Spleen (tissue), 7 donors: ENCODE results near the gene SEC22A.

Source experiments
- POLR2A ChIP-seq, 3 donors: fragments of 450-650 bp; IDR thresholded peaks; one replicate each; pipeline ENCODE4 v1.5.1; 2017; ENCODE audit warnings: antibody characterized with exemption in 3 of 3, mild to moderate bottlenecking in 1 of 3
- POLR2AphosphoS5 ChIP-seq, 3 donors: sonication (generic); formaldehyde crosslinking; IDR thresholded peaks; one replicate each; pipeline ENCODE4 v1.5.1; 2017; ENCODE audit warnings: antibody characterized with exemption in 3 of 3
- TF ChIP-seq, protein P1 (sequence below), 11 experiments: fragments of 200-600 bp in 7 of 11; fragments of 450-650 bp in 4 of 11; sonication (generic) in 4 of 11; IDR thresholded peaks in 8 of 11; conservative IDR thresholded peaks in 3 of 11; 1 replicate in 7 of 11; 2 replicates in 4 of 11; pipeline versions ENCODE4 v1.4.0 to v1.8.0; 2016 to 2021; ENCODE audit warnings: antibody characterized with exemption in 11 of 11, inconsistent platforms in 4 of 11, mild to moderate bottlenecking in 1 of 11
- donor health status: DM: no; HTN: no; CAD: no; lungs with moderate emphysema.
- donor health status: DM: no; HTN: no; CAD: no.
- donor health status: DM: no; HTN: no; CAD: no.

DNA sequence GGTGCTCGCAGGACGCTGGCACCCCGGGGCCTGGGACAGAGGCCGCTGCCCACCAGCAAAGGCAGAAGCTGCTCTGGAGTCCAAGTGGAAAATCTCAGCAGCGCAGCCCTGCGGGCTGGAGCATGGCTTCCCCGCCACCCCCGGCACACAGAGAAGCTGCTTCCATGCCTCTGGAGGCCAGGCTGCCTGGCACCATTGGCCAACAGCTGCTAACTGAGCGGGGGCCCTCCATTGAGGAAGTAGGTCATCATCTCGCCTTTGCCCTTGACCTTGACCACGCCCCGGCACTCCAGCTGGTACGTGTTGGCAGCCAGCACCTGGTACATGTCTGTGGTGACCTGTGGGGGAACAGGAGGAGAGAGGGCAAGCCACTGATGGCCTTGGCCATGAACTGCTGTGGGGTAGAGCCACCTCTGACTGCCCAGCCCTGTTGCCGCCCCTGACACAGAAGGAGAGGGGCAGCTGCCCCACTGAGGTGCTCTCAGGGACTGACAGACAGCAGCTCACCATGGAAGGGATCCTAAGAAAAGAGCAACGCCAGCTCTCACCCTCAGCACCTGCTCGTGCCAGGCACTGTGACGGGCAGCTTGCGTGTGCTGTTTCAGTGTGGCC is 82.8 kb downstream of the SEC22A start:
- TF ChIP-seq, protein P1, sequence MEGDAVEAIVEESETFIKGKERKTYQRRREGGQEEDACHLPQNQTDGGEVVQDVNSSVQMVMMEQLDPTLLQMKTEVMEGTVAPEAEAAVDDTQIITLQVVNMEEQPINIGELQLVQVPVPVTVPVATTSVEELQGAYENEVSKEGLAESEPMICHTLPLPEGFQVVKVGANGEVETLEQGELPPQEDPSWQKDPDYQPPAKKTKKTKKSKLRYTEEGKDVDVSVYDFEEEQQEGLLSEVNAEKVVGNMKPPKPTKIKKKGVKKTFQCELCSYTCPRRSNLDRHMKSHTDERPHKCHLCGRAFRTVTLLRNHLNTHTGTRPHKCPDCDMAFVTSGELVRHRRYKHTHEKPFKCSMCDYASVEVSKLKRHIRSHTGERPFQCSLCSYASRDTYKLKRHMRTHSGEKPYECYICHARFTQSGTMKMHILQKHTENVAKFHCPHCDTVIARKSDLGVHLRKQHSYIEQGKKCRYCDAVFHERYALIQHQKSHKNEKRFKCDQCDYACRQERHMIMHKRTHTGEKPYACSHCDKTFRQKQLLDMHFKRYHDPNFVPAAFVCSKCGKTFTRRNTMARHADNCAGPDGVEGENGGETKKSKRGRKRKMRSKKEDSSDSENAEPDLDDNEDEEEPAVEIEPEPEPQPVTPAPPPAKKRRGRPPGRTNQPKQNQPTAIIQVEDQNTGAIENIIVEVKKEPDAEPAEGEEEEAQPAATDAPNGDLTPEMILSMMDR (IDR thresholded peaks at IDR 0.05 in 8 of 11, conservative IDR thresholded peaks at IDR 0.05 in 3 of 11), result no peak
- TF ChIP-seq POLR2A (IDR thresholded peaks at IDR 0.05) (no peak), POLR2AphosphoS5 (IDR thresholded peaks at IDR 0.05) (peak; percentile 22 to 44 (median 31))
